ENCODE measurements around the gene CYP3A7.
A peak's percentile ranks its signal among the peaks of the same experiment; 100 is the strongest.

- TF ChIP-seq CTCF (IDR thresholded peaks at IDR 0.05) (peak in 1 of 6 experiments; percentile 7), POLR2A (IDR thresholded peaks at IDR 0.05) (no peak), EP300 (IDR thresholded peaks at IDR 0.05) (no peak), POLR2AphosphoS5 (IDR thresholded peaks at IDR 0.05) (no peak)
Measured at GRCh38 chr7:99733448-99733847, 1.5 kb downstream of the CYP3A7 start.
